ENCODE measurements around the gene SRP68.

The SRP68 gene

GRCh38 chr17:76017481-76018339 is 54.6 kb downstream of the SRP68 start:
- H3K27me3 ChIP-seq (ENCODE audit: insufficient read depth, poor library complexity, severe bottlenecking), result no peaks in the 10 kb centered on the region
- H3K36me3 ChIP-seq (ENCODE audit: low read depth), result peaks cover 30% of the 10 kb centered on the region
- no peak overlapping the region for H3K4me3 ChIP-seq (ENCODE audit: severe bottlenecking)
- H3K27ac ChIP-seq (ENCODE audit: poor library complexity, severe bottlenecking), result no peak overlapping the region
- ATAC-seq (ENCODE audit: low read depth) (no peak), DNase-seq (ENCODE audit: low spot score) (peak; percentile 67)
- no peaks in the 10 kb centered on the region for H3K9me3 ChIP-seq (ENCODE audit: severe bottlenecking)
- TF ChIP-seq, protein P1, sequence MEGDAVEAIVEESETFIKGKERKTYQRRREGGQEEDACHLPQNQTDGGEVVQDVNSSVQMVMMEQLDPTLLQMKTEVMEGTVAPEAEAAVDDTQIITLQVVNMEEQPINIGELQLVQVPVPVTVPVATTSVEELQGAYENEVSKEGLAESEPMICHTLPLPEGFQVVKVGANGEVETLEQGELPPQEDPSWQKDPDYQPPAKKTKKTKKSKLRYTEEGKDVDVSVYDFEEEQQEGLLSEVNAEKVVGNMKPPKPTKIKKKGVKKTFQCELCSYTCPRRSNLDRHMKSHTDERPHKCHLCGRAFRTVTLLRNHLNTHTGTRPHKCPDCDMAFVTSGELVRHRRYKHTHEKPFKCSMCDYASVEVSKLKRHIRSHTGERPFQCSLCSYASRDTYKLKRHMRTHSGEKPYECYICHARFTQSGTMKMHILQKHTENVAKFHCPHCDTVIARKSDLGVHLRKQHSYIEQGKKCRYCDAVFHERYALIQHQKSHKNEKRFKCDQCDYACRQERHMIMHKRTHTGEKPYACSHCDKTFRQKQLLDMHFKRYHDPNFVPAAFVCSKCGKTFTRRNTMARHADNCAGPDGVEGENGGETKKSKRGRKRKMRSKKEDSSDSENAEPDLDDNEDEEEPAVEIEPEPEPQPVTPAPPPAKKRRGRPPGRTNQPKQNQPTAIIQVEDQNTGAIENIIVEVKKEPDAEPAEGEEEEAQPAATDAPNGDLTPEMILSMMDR (IDR thresholded peaks at IDR 0.05; ENCODE audit: poor library complexity, severe bottlenecking), result no peak
- no peaks in the 10 kb centered on the region for H3K4me1 ChIP-seq (ENCODE audit: insufficient read depth, poor library complexity, severe bottlenecking)

- H3K4me1 ChIP-seq (ENCODE audit: insufficient read depth, poor library complexity, severe bottlenecking), result no peaks in the 10 kb centered on the region
- DNase-seq (ENCODE audit: low spot score) (peak; percentile 62), ATAC-seq (ENCODE audit: low read depth) (no peak)
- no peaks in the 10 kb centered on the region for H3K27me3 ChIP-seq (ENCODE audit: insufficient read depth, poor library complexity, severe bottlenecking)
- peaks cover 25% of the 10 kb centered on the region for H3K36me3 ChIP-seq (ENCODE audit: low read depth)
- TF ChIP-seq, protein P1 (IDR thresholded peaks at IDR 0.05; ENCODE audit: poor library complexity, severe bottlenecking), result no peak
- H3K9me3 ChIP-seq (ENCODE audit: severe bottlenecking), result no peaks in the 10 kb centered on the region
- H3K4me3 ChIP-seq (ENCODE audit: severe bottlenecking), result no peak overlapping the region
- H3K27ac ChIP-seq (ENCODE audit: poor library complexity, severe bottlenecking), result no peak overlapping the region
Measured at GRCh38 chr17:76014925-76015261, 57.4 kb downstream of the SRP68 start.

GRCh38 chr17:76014100-76014924 is 58.0 kb downstream of the SRP68 start:
- no peak overlapping the region for H3K27ac ChIP-seq (ENCODE audit: poor library complexity, severe bottlenecking)
- peaks cover 21% of the 10 kb centered on the region for H3K36me3 ChIP-seq (ENCODE audit: low read depth)
- H3K4me3 ChIP-seq (ENCODE audit: severe bottlenecking), result no peak overlapping the region
- DNase-seq (ENCODE audit: low spot score) (peak; percentile 69), ATAC-seq (ENCODE audit: low read depth) (peak; percentile 85)
- H3K9me3 ChIP-seq (ENCODE audit: severe bottlenecking), result no peaks in the 10 kb centered on the region
- no peaks in the 10 kb centered on the region for H3K4me1 ChIP-seq (ENCODE audit: insufficient read depth, poor library complexity, severe bottlenecking)
- TF ChIP-seq, protein P1 (IDR thresholded peaks at IDR 0.05; ENCODE audit: poor library complexity, severe bottlenecking), result peak; percentile 95
- H3K27me3 ChIP-seq (ENCODE audit: insufficient read depth, poor library complexity, severe bottlenecking), result no peaks in the 10 kb centered on the region

DNA sequence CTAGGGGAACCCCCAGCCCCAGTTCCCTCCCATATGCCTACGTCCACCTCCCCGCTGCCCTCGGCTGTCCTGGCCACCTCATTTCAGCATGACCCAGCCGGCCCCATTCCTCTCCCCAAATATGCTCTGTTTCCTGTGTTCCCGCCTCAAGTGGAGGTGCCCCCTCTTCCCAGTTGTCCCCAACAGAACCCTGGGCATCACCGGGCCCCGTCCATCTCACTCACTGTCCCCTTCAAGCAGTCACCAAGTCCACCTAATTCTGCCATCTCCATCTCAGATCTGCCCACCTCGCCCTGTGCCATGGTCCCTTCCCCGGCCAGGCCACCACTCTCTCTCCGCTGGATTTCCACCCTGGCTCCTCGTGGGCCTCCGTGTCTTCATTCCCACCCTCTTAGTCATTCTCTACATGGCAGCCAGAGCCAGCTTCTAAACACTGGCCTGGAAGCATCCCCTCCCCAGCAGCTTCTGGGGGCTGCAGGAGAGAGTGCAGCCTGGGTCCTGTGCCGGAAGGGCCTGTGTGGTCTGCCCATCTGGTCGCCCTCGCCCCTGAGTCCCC is 58.9 kb downstream of the SRP68 start:
- no peaks in the 10 kb centered on the region for H3K27me3 ChIP-seq (ENCODE audit: insufficient read depth, poor library complexity, severe bottlenecking)
- no peak overlapping the region for H3K27ac ChIP-seq (ENCODE audit: poor library complexity, severe bottlenecking)
- peak; percentile 51 for DNase-seq (ENCODE audit: low spot score)
- no peaks in the 10 kb centered on the region for H3K4me1 ChIP-seq (ENCODE audit: insufficient read depth, poor library complexity, severe bottlenecking)
- no peak for ATAC-seq (ENCODE audit: low read depth)
- TF ChIP-seq, protein P1 (IDR thresholded peaks at IDR 0.05; ENCODE audit: poor library complexity, severe bottlenecking), result no peak
- peaks cover 16% of the 10 kb centered on the region for H3K36me3 ChIP-seq (ENCODE audit: low read depth)
- no peaks in the 10 kb centered on the region for H3K9me3 ChIP-seq (ENCODE audit: severe bottlenecking)
- H3K4me3 ChIP-seq (ENCODE audit: severe bottlenecking), result no peak overlapping the region

All from RWPE2 (cell line).